ENCODE results near the gene SEC61G.

The SEC61G gene

DNA sequence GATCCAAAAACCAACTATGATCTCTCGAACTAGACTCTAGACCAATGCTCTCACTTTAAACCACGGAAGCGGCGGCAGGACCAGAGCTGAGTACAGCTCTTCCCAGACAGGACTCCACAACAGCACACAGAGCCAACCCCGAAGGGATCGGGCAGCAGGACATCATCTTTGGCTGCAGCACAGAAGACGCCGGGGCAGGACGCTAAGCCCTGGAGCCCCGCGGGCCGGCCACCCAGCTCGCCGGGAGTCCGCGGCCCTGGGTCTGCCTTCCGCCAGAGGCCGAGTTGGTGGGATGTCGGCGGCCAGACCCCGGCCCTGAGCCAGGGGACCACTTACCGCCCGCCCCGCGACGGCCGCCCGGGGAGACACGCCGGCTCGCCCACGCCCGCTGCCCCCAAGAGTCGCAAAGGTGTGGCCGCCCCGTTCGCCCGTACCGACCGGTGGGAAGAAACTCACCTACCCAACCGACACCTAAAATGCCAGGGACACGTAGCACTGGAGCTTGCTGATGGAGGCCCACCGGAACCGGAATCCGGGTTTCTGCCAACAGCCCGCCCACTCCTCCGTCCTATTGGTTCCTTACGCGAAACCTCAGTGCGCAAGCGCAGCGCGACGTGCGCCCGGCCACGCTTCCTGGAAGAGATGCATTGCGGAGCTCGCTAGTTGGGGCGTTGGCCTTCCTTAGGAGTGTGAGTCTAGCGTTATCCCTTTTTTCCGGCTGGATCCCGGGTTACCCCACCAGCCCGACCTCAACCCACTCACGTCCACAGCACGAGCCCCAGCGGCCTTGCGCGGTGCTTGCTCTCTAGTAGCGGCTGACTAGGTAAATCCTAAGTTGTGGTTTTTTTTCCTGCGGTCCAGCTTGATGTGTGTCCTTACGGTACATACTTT is at the start of gene SEC61G:
Gene SEC61G, minus strand, starts transcription at position 510 of the 891 bp plus-strand sequence. CDS start 1,623 bp downstream, outside the sequence.
- DNase-seq, result peak; percentile 97 to 98

DNA sequence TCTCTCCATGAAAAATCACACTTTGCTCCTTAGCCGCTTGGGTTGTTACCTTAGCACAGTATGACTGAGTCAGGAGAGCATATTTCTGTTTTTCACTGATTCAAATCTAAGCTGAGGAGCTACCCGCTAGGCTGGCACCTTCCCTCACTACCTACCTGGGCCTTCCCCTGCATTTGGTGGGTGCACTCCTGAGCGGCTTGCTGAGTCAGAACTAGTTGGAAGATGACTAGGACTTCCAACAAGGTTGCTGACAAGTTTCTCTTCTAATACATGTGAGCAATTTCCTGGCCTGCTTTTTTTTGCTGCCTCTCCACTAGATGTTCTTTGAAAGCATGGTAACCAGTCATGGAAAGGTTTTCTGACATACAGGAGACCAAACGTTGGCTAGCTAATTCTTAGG is 43.8 kb upstream of the SEC61G start:
- no peak for DNase-seq

GRCh38 chr7:54802114-54802513 is 43.1 kb upstream of the SEC61G start:
- DNase-seq, result no peak

GRCh38 chr7:54799792-54800191 is 40.8 kb upstream of the SEC61G start:
- DNase-seq, result no peak

DNA sequence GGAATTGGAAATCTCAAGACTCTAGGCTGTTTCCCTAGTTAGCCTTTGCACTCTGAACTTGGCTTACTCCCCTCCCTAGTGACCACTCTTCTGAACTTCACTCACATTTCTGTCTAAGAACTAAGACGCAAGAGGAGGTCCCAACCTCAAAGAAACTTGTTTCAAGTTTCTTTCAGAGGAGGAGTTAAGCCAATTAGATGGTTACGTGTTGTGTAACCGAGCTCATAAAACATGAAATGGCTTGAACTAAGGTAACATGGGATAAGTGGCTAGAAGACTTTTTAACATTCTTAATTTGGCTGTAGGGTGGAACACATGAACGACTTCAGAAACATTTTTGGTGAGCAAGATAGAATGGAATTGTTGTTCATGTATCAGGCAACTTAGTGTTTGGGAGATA is 39.5 kb upstream of the SEC61G start:
- no peak for DNase-seq

GRCh38 chr7:54796853-54797252 is 37.8 kb upstream of the SEC61G start:
- no peak for DNase-seq

DNA sequence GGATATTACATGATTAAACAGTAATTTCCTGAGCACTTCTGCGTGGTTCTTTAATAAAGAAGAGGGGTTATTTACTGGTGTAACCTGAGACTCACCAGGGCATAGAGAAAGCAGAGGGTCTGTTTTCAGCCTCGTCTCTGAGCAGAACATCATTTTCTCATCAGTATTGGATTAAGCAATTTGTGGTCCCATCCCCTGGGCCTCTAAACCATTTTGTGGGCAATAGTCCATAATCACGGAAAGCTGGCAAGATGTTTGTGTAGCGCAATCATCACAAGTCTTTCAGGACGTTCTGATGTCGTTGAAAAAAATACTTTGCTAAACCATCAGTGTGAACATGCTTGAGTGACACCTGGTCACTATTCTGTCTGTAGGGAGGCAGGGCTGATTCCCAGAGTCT is 37.1 kb upstream of the SEC61G start:
- no peak for DNase-seq

- DNase-seq, result no peak
These were observed 33.4 kb upstream of the SEC61G start for GRCh38 chr7:54792383-54792782.

DNA sequence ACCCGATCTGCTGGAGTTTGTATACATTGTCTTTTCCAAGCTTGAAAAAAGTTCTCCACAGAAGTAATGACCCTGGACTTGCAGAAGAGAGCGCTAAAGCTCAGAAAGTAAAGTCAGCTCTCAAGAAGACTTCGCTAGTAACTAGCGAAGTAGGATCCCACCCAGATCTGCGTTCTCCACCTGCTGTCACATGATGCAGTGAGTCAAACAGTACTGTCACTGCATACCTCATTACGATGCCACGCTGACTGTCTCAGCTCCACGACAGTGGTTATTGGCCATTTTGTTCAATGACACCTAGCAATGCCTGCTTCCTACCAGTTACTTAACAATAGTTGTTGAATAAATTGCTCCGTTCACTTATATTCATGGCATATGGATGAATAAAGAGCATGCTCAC is 29.7 kb upstream of the SEC61G start:
- DNase-seq, result peak; percentile 84 to 87

DNA sequence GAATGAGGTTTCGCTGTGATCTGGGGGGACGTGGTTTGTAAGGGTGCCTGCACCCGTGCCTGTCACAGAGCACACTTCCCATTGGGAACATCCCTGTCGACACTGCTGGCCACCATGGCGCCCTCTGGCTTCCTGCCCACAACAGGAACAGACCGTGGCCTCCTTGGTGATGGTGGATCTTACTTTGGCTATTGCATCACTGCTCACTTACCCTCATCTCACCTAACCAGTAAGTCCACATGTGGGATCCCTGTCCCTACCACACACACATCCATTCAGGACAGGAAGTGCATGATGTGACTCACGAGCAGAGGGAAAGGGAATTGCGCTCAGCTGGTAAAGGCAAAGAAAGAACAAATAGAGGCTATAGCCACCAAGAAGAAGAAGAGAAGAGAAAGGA is 26.2 kb upstream of the SEC61G start:
- no peak for DNase-seq

- no peak for DNase-seq
These were observed 24.9 kb upstream of the SEC61G start for GRCh38 chr7:54783952-54784351.

DNA sequence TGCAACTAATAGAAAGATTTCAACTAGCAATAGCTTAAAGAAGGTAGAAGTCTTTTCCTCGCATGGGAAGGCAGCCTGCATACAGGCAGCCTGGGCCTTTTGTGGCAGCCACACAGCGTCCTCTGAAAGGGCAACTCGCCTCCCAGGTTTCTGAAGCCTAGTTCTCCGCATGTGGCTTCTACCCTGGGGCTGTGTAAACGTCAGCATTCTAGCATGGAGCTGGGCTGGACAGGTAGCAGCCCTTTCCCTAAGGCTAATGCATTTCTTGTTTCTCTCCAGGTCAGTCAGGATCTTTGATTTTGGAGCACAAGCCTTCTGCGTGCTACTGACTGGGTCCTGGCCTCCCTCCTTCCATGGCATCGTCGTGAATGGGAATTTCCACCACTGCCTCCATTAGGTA is 23.8 kb upstream of the SEC61G start:
- no peak for DNase-seq

GRCh38 chr7:54782314-54782713 is 23.3 kb upstream of the SEC61G start:
- no peak for DNase-seq

GRCh38 chr7:54781134-54781920 is 22.3 kb upstream of the SEC61G start:
- no peak for DNase-seq

DNA sequence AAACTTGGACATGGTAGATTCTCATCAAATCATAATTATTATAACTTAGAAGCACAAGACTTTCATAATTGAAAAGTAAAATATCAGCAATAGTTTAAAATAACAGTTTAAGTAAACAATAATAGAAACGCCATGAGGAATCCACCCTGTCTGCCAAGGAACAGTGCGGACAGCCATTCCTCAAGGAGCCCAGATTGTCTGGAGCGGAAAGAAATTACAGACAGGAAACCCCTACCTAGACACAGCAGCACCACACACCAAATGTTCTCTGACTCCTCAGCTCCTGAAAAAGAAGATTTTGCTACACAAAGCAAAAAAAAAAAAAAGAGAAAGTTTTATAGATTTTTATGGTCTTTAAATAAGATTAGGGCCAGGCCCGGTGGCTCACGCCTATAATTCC is 21.5 kb upstream of the SEC61G start:
- DNase-seq, result no peak

DNA sequence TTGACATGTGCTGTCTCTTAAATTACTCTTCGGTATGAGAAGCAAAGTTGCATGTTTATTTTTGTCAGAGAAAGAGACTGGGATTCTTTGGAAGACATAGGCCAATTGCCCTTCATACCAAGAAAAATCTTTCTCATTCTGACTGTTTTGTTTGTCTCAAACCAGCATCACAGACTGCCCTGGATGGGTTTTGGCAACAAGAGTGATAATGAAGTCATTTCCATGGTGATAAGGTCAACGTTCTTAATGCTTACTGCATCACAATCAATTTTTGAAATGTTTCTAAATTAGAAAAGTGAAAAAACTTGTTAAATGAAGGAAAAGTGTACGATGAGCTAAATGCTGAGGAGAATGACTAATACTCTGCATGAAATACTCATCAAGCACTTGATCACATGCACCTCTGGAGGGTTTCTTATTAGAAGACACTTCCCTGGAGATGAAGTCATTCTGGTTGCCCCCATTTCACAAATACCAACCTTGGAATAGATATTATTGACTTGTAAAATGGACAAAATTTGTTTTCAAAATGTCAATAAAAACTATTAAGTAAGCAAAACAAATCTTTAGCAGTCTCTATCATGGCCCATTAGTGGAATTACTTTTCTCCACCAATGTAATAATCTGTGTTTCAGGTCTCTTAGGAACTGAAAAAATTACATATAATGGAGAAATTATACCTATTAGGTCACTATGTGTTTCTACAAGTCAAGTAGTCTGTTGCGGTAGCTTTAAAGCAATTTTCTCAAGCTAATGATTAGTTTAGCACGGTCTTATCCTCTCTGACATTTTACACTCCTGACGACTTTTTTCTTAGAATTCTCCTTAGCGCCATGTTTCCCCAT is 19.9 kb upstream of the SEC61G start:
- DNase-seq, result no peak

GRCh38 chr7:54778166-54778565 is 19.2 kb upstream of the SEC61G start:
- no peak for DNase-seq

DNA sequence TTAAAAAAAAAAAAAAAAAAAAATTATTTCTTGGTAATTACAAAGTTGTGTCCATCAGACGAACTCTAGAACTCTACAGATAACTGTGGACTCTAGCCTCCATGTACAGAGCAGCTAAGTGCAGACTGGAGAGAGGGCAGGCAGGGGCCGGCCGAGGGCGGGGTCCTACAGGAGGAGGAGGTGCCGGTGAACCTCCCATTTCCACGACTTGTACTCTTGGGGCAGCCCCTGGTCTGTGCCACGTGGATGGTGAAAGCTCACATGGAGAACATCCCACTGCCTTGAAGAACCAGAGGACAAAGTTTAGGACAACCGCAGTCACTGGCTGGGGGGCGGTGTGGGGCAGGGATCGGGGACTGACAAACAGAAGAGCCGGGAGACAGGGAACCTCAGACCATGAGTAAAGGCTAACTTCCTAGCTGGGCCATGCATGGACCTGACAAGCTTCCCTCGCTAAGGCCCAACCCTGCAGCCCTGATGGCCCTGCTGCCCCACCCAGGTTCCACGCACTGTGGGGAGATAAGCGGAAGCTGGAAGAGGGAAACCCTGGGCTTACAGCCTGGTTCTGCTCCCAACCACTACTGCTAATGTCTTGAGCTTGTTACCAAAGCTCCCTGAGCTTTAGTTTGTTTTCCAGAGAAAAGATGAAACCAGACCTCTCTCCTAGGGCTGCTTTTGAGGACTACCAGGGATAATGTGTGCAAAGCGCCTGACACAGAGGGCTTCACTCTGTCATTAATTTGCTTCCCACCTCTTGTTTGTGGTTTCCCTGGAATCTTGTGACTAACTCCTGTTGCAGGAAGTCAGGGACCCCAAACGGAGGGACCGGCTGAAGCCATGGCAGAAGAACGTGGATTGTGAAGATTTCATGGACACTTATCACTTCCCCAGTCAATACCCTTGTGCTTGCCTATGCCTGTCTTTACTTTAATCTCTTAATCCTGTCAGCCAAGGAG is 16.1 kb upstream of the SEC61G start:
- DNase-seq, result no peak

DNA sequence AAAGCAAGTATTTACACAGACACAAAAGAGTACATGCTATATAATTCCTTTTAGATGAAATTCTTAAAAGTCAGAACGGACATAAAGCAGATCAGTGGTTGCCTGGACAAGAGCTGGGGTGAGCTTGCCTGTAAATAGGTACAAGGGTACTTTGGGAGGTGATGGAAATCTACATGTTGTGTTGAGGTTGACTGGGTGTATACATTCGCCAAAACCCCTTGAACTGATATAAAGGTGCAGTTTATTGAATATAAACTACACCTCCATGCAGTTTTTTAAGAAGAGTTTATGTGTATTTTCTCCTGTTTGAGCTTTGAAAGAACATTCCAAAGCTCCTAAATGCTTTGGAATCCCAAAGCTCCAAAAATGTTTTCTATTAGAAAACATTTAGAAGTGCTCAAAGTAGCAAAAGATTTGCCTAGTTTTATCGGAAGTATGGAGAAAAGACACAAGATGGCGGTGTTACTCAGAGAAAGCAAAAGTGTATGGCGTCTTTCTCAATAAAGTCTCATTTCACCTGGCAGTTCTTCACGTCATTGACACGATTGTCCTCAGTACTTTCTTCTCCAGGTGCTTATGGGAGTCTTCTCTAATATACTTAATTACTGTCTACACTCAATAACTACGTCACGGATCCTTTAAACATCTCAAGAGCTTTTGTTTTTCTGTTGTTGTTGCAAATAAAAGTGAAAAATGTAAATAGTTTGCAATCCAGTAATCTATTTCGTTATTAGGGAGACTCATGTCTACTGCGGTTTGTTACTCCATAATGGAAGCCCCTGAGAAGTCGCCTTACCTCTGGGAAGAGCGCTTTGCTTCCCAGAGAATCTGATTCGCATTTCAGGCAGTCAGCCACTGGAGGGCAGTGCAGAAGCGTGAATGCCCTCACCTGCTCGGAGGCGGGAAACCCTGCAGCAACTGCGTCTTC is 14.7 kb upstream of the SEC61G start:
- peak; percentile 86 to 94 for DNase-seq

DNA sequence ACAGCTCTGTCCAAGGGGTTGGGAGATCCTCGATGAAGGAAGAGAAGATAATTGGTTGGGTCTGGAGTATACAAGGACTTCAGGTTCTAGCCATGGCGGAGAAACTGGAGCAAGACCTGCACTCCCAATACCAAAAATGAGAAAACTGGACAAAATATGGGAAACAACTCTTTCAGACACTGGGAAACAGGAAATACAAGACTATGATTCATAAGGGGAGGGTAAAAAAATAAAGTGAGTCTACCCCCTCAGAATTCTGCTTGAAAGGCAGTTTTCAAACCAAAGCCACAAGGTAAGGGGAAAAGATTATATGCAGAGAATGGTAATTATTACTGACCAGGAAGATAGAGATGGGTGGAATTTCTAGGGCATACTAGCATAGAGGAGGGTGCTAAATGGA is 10.2 kb upstream of the SEC61G start:
- no peak for DNase-seq

DNA sequence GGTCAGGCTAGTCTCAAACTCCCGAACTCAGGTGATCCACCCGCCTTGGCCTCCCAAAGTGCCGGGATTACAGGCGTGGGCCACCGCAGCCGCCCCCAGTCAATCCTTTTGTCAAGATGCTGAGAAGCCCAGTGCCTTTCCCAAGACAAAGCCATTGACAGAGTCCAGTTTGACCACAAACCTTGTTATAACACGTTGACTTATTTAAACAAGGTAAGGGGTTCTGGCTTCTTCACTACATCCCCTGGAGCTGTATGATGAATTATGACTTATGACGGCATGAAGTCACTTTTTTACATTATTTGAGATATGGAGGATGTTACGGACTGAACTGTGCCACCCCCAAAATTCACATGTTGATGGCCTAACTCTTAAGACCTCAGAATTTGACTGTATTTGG is 5.8 kb upstream of the SEC61G start:
- DNase-seq, result no peak

Measured in SHP77 (cell line).